SIG-M5 treated with dmso at 0.1 percent for 504 hours (cell line): ENCODE results near the gene HLA-E.
"Not testable (repeated sequence)": the region's sequence is repeated elsewhere in the genome, so short reads cannot be mapped to it uniquely, and the experiment has no call there.

Experiments
- DNase-seq: peaks from one replicate; lab custom pipeline; 2025; ENCODE audit not compliant: unreplicated experiment; lab: John Stamatoyannopoulos, UW

Gene HLA-E

GRCh38 chr6:30489081-30490025 is at the start of gene HLA-E:
Gene HLA-E, plus strand, starts transcription at chr6:30489509. Its CDS starts 23 bp downstream, at chr6:30489532.
- peak; percentile 99 for DNase-seq

- DNase-seq: no peak
Measured at GRCh38 chr6:30441171-30441570, 48.1 kb upstream of the HLA-E start.

- DNase-seq: peak; percentile 26
Measured at GRCh38 chr6:30443657-30444450, 45.5 kb upstream of the HLA-E start.

GRCh38 chr6:30444451-30444742 is 44.9 kb upstream of the HLA-E start:
- DNase-seq: no peak

- peak; percentile 11 for DNase-seq
Measured at GRCh38 chr6:30446259-30446658, 43.0 kb upstream of the HLA-E start.

GRCh38 chr6:30447237-30447636 is 42.1 kb upstream of the HLA-E start:
- DNase-seq: no peak

- no peak for DNase-seq
Measured at GRCh38 chr6:30450548-30450908, 38.8 kb upstream of the HLA-E start.

- peak; percentile 93 for DNase-seq
Measured at GRCh38 chr6:30450909-30451841, 38.1 kb upstream of the HLA-E start.

- no peak for DNase-seq
Measured at GRCh38 chr6:30452736-30453507, 36.4 kb upstream of the HLA-E start.

GRCh38 chr6:30453508-30454116 is 35.7 kb upstream of the HLA-E start:
- peak; percentile 85 for DNase-seq

- DNase-seq: no peak
Measured at GRCh38 chr6:30459145-30459544, 30.2 kb upstream of the HLA-E start.

GRCh38 chr6:30461055-30461454 is 28.3 kb upstream of the HLA-E start:
- DNase-seq: no peak

- no peak for DNase-seq
Measured at GRCh38 chr6:30462482-30462881, 26.8 kb upstream of the HLA-E start.

GRCh38 chr6:30463242-30463641 is 26.1 kb upstream of the HLA-E start:
- no peak for DNase-seq

- DNase-seq: peak; percentile 41
Measured at GRCh38 chr6:30463651-30464618, 25.4 kb upstream of the HLA-E start.

- DNase-seq: no peak
Measured at GRCh38 chr6:30465595-30466306, 23.6 kb upstream of the HLA-E start.

GRCh38 chr6:30470968-30471367 is 18.3 kb upstream of the HLA-E start:
- no peak for DNase-seq

- DNase-seq: not testable (repeated sequence)
Measured at GRCh38 chr6:30475116-30475515, 14.2 kb upstream of the HLA-E start.
